Progenitor cell of endocrine pancreas (in vitro differentiated cells): ENCODE data around the gene SLC39A11. TPM values are rescaled to one million over a fixed set of nuclear protein-coding genes. Genes with fewer than 3 reads are reported as not detected.

Experiments
- DNase-seq: peaks from one replicate; pipeline ENCODE4 v3.0.0; 2021; ENCODE audit warnings: low spot score; ENCODE audit not compliant: unreplicated experiment
- H3K27ac Mint-ChIP-seq: 2 replicates; pipeline ENCODE4 v1.8.0; 2021; ENCODE audit warnings: mild to moderate bottlenecking, moderate library complexity, mixed read lengths
- H3K27me3 Mint-ChIP-seq: 2 replicates; pipeline ENCODE4 v1.8.0; 2021; ENCODE audit warnings: mixed read lengths
- H3K36me3 Mint-ChIP-seq: 2 replicates; pipeline ENCODE4 v1.8.0; 2022; ENCODE audit warnings: mixed read lengths; ENCODE audit not compliant: insufficient read depth
- H3K4me1 Mint-ChIP-seq: 2 replicates; pipeline ENCODE4 v1.8.0; 2021; ENCODE audit warnings: low read depth, mixed read lengths
- H3K4me3 Mint-ChIP-seq: 2 replicates; pipeline ENCODE4 v1.8.0; 2021; ENCODE audit warnings: low read depth, mild to moderate bottlenecking, moderate library complexity, mixed read lengths
- H3K9me3 Mint-ChIP-seq: 2 replicates; pipeline ENCODE4 v1.8.0; 2021; ENCODE audit warnings: low read depth, mixed read lengths
- total RNA-seq: library from RNA; stranded (reverse); gene quantifications from 2 replicates; pipeline ENCODE4 v1.2.1, GENCODE V29; 2021
- TF ChIP-seq, protein P1 (sequence below): fragments of 200-600 bp; sonication (generic); IDR thresholded peaks from one replicate; pipeline ENCODE4 v1.5.0; 2021; ENCODE audit warnings: antibody characterized with exemption, mild to moderate bottlenecking; ENCODE audit not compliant: unreplicated experiment

Gene SLC39A11
- total RNA-seq, 1 donor from 2014 or later = 20.5 TPM

DNA sequence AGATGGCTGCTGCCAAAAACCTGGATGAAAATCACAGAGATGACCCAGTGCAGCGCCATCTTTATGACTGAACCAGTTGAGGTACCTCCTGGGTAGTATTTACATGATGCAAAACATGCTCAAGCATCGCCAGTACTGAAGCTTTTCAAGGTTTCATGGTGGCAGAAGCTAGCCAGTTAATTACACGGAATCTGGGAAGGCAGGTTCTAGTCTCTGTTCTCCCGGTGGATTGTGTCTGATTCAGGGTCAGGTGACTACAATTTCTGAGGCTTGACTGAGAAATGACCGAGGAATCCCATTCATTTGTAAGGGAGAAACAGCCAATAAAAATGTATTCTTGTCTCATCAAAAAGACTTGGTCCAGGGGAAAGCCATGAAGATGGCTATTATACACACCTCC is 209.1 kb downstream of the SLC39A11 start:
- Mint-ChIP-seq H3K9me3 (peaks cover 19% of the 10 kb centered on the region), H3K27me3 (peaks cover 23% of the 10 kb centered on the region), H3K36me3 (peaks cover 13% of the 10 kb centered on the region), H3K4me3 (no peak overlapping the region), H3K4me1 (no peaks in the 10 kb centered on the region), H3K27ac (no peak overlapping the region)
- TF ChIP-seq, protein P1, sequence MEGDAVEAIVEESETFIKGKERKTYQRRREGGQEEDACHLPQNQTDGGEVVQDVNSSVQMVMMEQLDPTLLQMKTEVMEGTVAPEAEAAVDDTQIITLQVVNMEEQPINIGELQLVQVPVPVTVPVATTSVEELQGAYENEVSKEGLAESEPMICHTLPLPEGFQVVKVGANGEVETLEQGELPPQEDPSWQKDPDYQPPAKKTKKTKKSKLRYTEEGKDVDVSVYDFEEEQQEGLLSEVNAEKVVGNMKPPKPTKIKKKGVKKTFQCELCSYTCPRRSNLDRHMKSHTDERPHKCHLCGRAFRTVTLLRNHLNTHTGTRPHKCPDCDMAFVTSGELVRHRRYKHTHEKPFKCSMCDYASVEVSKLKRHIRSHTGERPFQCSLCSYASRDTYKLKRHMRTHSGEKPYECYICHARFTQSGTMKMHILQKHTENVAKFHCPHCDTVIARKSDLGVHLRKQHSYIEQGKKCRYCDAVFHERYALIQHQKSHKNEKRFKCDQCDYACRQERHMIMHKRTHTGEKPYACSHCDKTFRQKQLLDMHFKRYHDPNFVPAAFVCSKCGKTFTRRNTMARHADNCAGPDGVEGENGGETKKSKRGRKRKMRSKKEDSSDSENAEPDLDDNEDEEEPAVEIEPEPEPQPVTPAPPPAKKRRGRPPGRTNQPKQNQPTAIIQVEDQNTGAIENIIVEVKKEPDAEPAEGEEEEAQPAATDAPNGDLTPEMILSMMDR = no peak
- no peak for DNase-seq

DNA sequence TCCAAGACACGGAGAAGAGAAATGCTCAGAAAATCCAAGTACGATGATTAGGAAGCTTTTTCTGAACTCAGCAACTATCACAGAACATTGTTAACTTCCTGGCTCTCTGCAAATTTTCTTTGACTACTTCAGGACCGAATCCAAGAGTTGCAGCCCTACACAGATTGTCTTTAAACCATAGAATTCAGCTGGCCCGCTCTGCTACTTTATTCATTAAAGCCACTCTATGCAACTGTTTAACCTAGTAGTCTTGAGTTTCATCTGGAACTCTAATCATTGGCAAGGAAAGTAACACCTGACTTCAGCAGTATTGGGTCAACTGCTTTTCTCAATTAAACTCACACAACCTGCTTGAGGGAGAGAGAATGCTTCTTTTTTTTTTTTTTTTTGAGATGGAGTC is 210.1 kb downstream of the SLC39A11 start:
- Mint-ChIP-seq H3K27me3 (peaks cover 17% of the 10 kb centered on the region), H3K9me3 (peaks cover 22% of the 10 kb centered on the region), H3K4me3 (no peak overlapping the region), H3K36me3 (peaks cover 13% of the 10 kb centered on the region), H3K27ac (no peak overlapping the region), H3K4me1 (no peaks in the 10 kb centered on the region)
- DNase-seq = no peak
- TF ChIP-seq, protein P1 = no peak

DNA sequence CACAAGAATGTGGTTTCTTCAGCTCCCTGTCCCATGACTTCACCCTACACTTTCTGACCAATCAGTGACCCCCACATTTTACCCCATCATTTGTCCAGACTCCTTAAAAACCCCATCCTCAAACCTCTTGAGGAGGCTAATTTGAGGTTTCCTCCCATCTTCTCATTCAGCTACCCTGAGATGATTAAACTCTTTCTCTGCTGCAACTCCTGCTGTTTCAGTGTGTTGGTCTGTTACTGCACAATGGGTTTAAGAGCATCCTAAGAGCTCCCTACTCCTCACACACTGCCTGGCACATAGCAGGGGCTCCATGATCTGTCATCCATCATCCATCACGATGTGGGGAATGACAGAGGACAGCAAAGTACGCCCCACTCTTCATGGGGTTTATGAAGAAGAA is 212.6 kb downstream of the SLC39A11 start:
- Mint-ChIP-seq H3K36me3 (peaks cover 18% of the 10 kb centered on the region), H3K27ac (no peak overlapping the region), H3K27me3 (peaks cover 1% of the 10 kb centered on the region), H3K4me3 (no peak overlapping the region), H3K9me3 (peaks cover 38% of the 10 kb centered on the region), H3K4me1 (no peaks in the 10 kb centered on the region)
- DNase-seq = no peak
- TF ChIP-seq, protein P1 = no peak

DNA sequence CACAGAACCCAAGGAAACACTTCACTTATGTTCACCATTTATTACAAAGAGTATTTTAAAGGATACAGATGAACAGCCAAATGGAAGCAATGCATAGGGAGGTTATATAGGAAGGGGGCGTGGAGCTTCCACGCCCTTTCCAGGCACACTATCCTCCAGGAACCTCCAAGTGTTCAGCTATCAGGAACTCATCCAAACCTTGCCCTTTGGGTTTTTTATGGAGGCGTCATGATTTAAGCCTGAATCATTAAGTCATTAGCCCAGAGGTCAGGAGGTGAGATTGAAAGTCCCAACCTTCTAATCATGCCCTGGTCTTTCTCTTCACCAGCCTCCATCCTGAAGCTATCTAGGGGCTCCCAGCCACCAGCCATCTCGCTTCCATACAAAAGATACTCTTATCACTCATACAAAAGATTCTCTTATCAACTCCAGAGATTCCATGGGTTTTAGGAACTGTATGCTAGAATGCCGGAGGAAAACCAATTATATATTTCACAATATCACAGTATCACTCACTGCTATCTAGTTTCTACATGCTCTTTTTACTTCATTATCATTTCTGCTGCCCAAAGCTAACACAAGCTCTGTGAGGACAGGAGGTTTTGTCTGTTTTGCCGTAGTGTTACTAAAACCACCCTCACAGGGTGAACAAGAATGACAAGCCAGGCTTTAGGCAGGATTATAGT is 213.4 kb downstream of the SLC39A11 start:
- TF ChIP-seq, protein P1 = no peak
- Mint-ChIP-seq H3K27ac (no peak overlapping the region), H3K27me3 (peaks cover 7% of the 10 kb centered on the region), H3K4me3 (no peak overlapping the region), H3K4me1 (no peaks in the 10 kb centered on the region), H3K9me3 (peaks cover 41% of the 10 kb centered on the region), H3K36me3 (peaks cover 18% of the 10 kb centered on the region)
- no peak for DNase-seq

DNA sequence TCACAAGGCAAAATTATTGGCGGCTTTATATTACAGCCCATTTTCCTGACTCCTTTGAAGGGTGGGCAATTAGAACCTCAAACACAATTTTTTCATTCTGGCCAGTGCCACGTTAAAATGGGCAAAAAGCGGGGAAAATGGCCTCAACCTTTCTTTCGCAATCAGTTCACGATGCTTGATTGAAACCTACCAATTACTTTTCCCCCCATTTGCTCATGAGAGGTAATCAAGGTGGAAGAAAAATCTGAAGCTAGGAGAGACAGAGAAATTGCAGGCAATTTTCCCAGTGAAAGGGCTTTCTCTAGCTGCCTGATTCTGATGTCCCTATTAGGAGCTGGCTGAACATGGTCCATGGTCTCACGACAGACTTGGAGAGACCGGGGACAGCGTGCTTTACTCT is 215.1 kb downstream of the SLC39A11 start:
- TF ChIP-seq, protein P1 = no peak
- DNase-seq = no peak
- Mint-ChIP-seq H3K9me3 (peaks cover 41% of the 10 kb centered on the region), H3K4me1 (no peaks in the 10 kb centered on the region), H3K27ac (no peak overlapping the region), H3K4me3 (no peak overlapping the region), H3K36me3 (peaks cover 19% of the 10 kb centered on the region), H3K27me3 (peaks cover 7% of the 10 kb centered on the region)
